NOMO-1 treated with dmso at 0.1 percent for 144 hours (cell line): ENCODE results near the gene CNN3.

Experiments
- DNase-seq: peaks from one replicate; lab custom pipeline; 2025; ENCODE audit not compliant: unreplicated experiment; lab: John Stamatoyannopoulos, UW

CNN3 gene

GRCh38 chr1:94856868-94857267, 70.0 kb downstream of the CNN3 start:
- no peak for DNase-seq

- no peak for DNase-seq
Observed at GRCh38 chr1:94856004-94856403, 70.9 kb downstream of the CNN3 start.

DNA sequence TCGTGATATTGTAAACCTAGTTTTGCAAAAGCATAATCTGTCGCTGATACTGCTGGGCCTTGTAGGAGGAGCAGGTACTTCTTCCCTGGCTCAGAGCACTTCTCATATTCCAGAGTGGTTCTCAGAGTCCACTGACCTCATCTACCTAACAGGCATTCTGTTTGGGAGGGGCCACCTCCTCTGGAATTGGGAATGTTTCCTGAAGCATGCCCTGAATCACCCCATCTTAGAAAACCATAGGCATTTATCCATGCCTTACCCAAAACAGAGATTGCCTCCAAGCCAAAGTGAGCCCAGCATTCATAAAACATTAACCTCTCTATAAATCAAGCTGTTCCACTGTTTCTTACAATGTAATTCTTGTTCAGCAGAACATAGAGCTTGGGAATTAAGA, 71.6 kb downstream of the CNN3 start:
- no peak for DNase-seq

GRCh38 chr1:94854458-94855306, 72.2 kb downstream of the CNN3 start:
- peak; percentile 82 for DNase-seq

- DNase-seq = no peak
Observed at GRCh38 chr1:94852788-94853187, 74.1 kb downstream of the CNN3 start.

- no peak for DNase-seq
Observed at GRCh38 chr1:94851571-94851970, 75.3 kb downstream of the CNN3 start.
